K562 (cell line): ENCODE data around the gene NOX5. TPM values are rescaled to one million over a fixed set of nuclear protein-coding genes. Genes with fewer than 3 reads are reported as not detected.
A peak's percentile ranks its signal among the peaks of the same experiment; 100 is the strongest.

Source experiments
- ATAC-seq: fragments of 200-7000 bp; cut with Tn5 transposase; 3 replicates; pipeline ENCODE4 v1.9.1; 2020; ENCODE audit warnings: moderate library complexity
- BruUV-seq: library from RNA; stranded (reverse); fragments of 400-500 nt; replicated peaks from 2 replicates; lab custom pipeline; 2021; lab: Mats Ljungman, UMichigan
- CTCF ChIA-PET: fragments of 300-600 bp; formaldehyde crosslinking; extraction: SDS; loops from one replicate; lab custom pipeline; 2021; ENCODE audit warnings: low intra/inter-chr PET ratio; lab: Yijun Ruan, JAX
- POLR2A ChIA-PET: fragments of 300-600, 350-650 bp; sonication (Branson Sonifier 250); formaldehyde crosslinking; extraction: SDS; loops from one replicate; lab custom pipeline; 2021; ENCODE audit warnings: antibody characterized with exemption, inconsistent platforms; lab: Yijun Ruan, JAX
- DNase-seq, 4 experiments: peaks; one replicate each; pipeline versions ENCODE4 v3.0.0 to v3.0.0-alpha.2; 2011 to 2018; ENCODE audit warnings: low spot score in 3 of 4, mixed read lengths in 3 of 4; ENCODE audit errors: extremely low read depth in 1 of 4
- FAIRE-seq: peaks from 2 replicates; lab custom pipeline; 2011; peaks lifted over from hg19 to GRCh38; lab: Jason Lieb, UNC
- H2AFZ ChIP-seq: 2 replicates; pipeline ENCODE4 v1.6.0; 2011; ENCODE audit warnings: low read depth, low read length, control low read depth, inconsistent platforms
- H3K27ac ChIP-seq: fragments of 200-600 bp; 3 replicates; pipeline ENCODE4 v1.8.0; 2011; ENCODE audit warnings: low read depth, mild to moderate bottlenecking, control low read depth, inconsistent platforms, low read length, moderate library complexity, mixed read lengths; ENCODE audit errors: extremely low read depth
- H3K27me3 ChIP-seq, 2 experiments: fragments of 300-600 bp in 1 of 2; 2 replicates in 1 of 2; 3 replicates in 1 of 2; pipeline versions ENCODE4 v1.6.0 to v1.8.0; 2011; ENCODE audit warnings: inconsistent platforms in 2 of 2, low read length in 2 of 2, mild to moderate bottlenecking in 1 of 2, mixed read lengths in 1 of 2, moderate library complexity in 1 of 2; ENCODE audit not compliant: control insufficient read depth in 2 of 2, insufficient read depth in 2 of 2
- H3K36me3 ChIP-seq: fragments of 300-600 bp; 3 replicates; pipeline ENCODE4 v1.8.0; 2011; ENCODE audit warnings: mild to moderate bottlenecking, low read length, inconsistent platforms; ENCODE audit not compliant: control insufficient read depth, insufficient read depth
- H3K4me1 ChIP-seq, 2 experiments: fragments of 200-600 bp in 1 of 2; replicated peaks in 1 of 2; 2 replicates in 1 of 2; 3 replicates in 1 of 2; pipeline versions ENCODE4 v1.5.1 to v1.8.0; 2011; ENCODE audit warnings: inconsistent platforms in 2 of 2, low read length in 2 of 2, mild to moderate bottlenecking in 1 of 2, mixed read lengths in 1 of 2, moderate library complexity in 1 of 2; ENCODE audit not compliant: control insufficient read depth in 2 of 2, insufficient read depth in 2 of 2
- H3K4me2 ChIP-seq: 2 replicates; pipeline ENCODE4 v1.6.1; 2011; ENCODE audit warnings: low read length, control low read depth, inconsistent platforms, mixed read lengths; ENCODE audit not compliant: insufficient read depth
- H3K4me3 ChIP-seq: fragments of 200-600 bp; sonication (generic), shearing (Covaris generic); 2 replicates; pipeline ENCODE4 v1.5.1; 2016; ENCODE audit warnings: control low read depth, inconsistent platforms
- H3K79me2 ChIP-seq: fragments of 200-600 bp; 3 replicates; pipeline ENCODE4 v1.8.0; 2011; ENCODE audit warnings: low read length, inconsistent platforms; ENCODE audit not compliant: control insufficient read depth, insufficient read depth
- H3K9ac ChIP-seq, 2 experiments: 2 replicates each; pipeline versions ENCODE4 v1.6.0 to v1.6.1; 2011; ENCODE audit warnings: low read depth in 2 of 2, low read length in 2 of 2, control low read depth in 1 of 2, inconsistent platforms in 1 of 2, mild to moderate bottlenecking in 1 of 2, mixed read lengths in 1 of 2; ENCODE audit not compliant: insufficient read depth in 1 of 2
- H3K9me1 ChIP-seq: one replicate; pipeline ENCODE4 v1.6.0; 2011; ENCODE audit warnings: inconsistent platforms, mild to moderate bottlenecking, low read length, moderate library complexity; ENCODE audit not compliant: control insufficient read depth, insufficient read depth
- H3K9me3 ChIP-seq: replicated peaks from 2 replicates; pipeline ENCODE4 v1.5.1; 2011; ENCODE audit warnings: low read depth, low read length, inconsistent platforms; ENCODE audit not compliant: control insufficient read depth, insufficient read depth
- H4K20me1 ChIP-seq: replicated peaks from 2 replicates; pipeline ENCODE4 v1.6.1; 2011; ENCODE audit warnings: low read length, inconsistent platforms, mixed read lengths; ENCODE audit not compliant: control insufficient read depth, insufficient read depth
- ARID4B ChIP-seq: sonication (generic); formaldehyde crosslinking; IDR thresholded peaks from 2 replicates; pipeline ENCODE4 v1.8.0; 2022; ENCODE audit warnings: mild to moderate bottlenecking, missing genetic modification reagents
- ATF4 ChIP-seq: fragments of 450-650 bp; formaldehyde crosslinking; IDR thresholded peaks from 2 replicates; pipeline ENCODE4 v1.4.0; 2022; ENCODE audit warnings: mild to moderate bottlenecking, moderate library complexity
- BCLAF1 ChIP-seq, 2 experiments: fragments of 450-650 bp in 1 of 2; IDR thresholded peaks; 2 replicates each; pipeline ENCODE4 v1.6.1; 2011 to 2017; ENCODE audit warnings: low read depth in 2 of 2, antibody characterized with exemption in 1 of 2, borderline replicate concordance in 1 of 2, low read length in 1 of 2, mild to moderate bottlenecking in 1 of 2, mixed read lengths in 1 of 2; ENCODE audit not compliant: control insufficient read depth in 1 of 2
- CBX1 ChIP-seq: sonication (generic); IDR thresholded peaks from 2 replicates; pipeline ENCODE4 v1.6.1; 2016; ENCODE audit warnings: antibody characterized with exemption, low read depth, mild to moderate bottlenecking
- CC2D1A ChIP-seq: fragments of 450-650 bp; IDR thresholded peaks from 2 replicates; pipeline ENCODE4 v1.6.1; 2017; ENCODE audit warnings: mild to moderate bottlenecking
- HDAC3 ChIP-seq: fragments of 450-650 bp; IDR thresholded peaks from 2 replicates; pipeline ENCODE4 v1.6.1; 2018; ENCODE audit warnings: borderline replicate concordance, mild to moderate bottlenecking, moderate library complexity; ENCODE audit not compliant: partially characterized antibody
- MTA1 ChIP-seq: fragments of 450-650 bp; IDR thresholded peaks from 2 replicates; pipeline ENCODE4 v1.6.1; 2017; ENCODE audit warnings: borderline replicate concordance
- NR2C1 ChIP-seq, 2 experiments: fragments of 450-650 bp; IDR thresholded peaks; 2 replicates each; pipeline ENCODE4 v1.6.1; 2017; ENCODE audit warnings: mild to moderate bottlenecking in 2 of 2, antibody characterized with exemption in 1 of 2, inconsistent platforms in 1 of 2, missing compliant biosample characterization in 1 of 2, missing genetic modification characterization in 1 of 2
- RB1 ChIP-seq: fragments of 450-650 bp; IDR thresholded peaks from 2 replicates; pipeline ENCODE4 v1.6.1; 2017; ENCODE audit warnings: low read depth, mild to moderate bottlenecking
- RBM22 ChIP-seq: fragments of 200-400 bp; formaldehyde crosslinking; IDR thresholded peaks from 2 replicates; pipeline ENCODE4 v1.6.1; 2018; ENCODE audit warnings: low read length, low read depth; ENCODE audit not compliant: poor library complexity, severe bottlenecking
- ZNF449 ChIP-seq: fragments of 250-450 bp; sonication (Bioruptor Pico); IDR thresholded peaks from 2 replicates; pipeline ENCODE4 v1.8.0; 2022; ENCODE audit warnings: moderate library complexity, mild to moderate bottlenecking, inconsistent platforms
- WGBS: fragments of 100-300 bp; shearing (Covaris generic); methylation state at CpG from one replicate; pipeline ENCODE4 v1.1.6; 2016; ENCODE audit warnings: low coverage, mixed read lengths; ENCODE audit not compliant: insufficient coverage; ENCODE audit errors: missing lambda C conversion rate; 5-methylcytosine and 5-hydroxymethylcytosine counted together
- in situ Hi-C: fragments of 300-500 bp; cut with MboI; formaldehyde crosslinking; loops from 4 replicates; pipeline ENCODE4 v1.15.0; 2018; ENCODE audit warnings: inconsistent platforms, mixed read lengths
- intact Hi-C: fragments of 100-400 bp; cut with micrococcal nuclease; formaldehyde crosslinking; loops from 2 replicates; pipeline ENCODE4 v1.14.2; 2022
- polyA plus RNA-seq, 8 experiments: library from polyadenylated mRNA; depleted of rRNA in 4 of 8; stranded (reverse) in 5 of 8; unstranded in 3 of 8; fragments of >200 nt; fragmentation: Nextera tagmentation in 2 of 8; fragmentation: Illumina TruSeq in 1 of 8; extraction: Ambion mirVana in 2 of 8; extraction: Trizol in 1 of 8; gene quantifications; 2 replicates each; pipeline versions ENCODE4 v1.2.1 to v1.2.3, GENCODE V29; 2011 to 2014; ENCODE audit warnings: inconsistent platforms in 1 of 8, missing spikeins in 1 of 8
- total RNA-seq, 7 experiments: library from RNA; depleted of rRNA in 6 of 7; stranded (reverse); fragments of >200 nt in 6 of 7; fragmentation: Illumina TruSeq in 2 of 7; extraction: Trizol in 2 of 7; gene quantifications; 2 replicates each; pipeline versions ENCODE4 v1.2.1 to v1.2.3, GENCODE V29; 2011 to 2021; ENCODE audit warnings: low replicate concordance in 1 of 7

The NOX5 gene
- total and polyA plus RNA-seq, 9 of the 15 experiments (the other 6 are each of a cell fraction or from before 2014, with no cell fraction given), result 0.01 TPM; not detected in 8

GRCh38 chr15:69032031-69032430, 17.5 kb downstream of the NOX5 start:
- no peak for ATAC-seq
- Histone ChIP-seq H3K4me3 (no peak overlapping the region), H3K27ac (no peak overlapping the region), H3K9me1 (no peaks in the 10 kb centered on the region), H2AFZ (peak overlapping the region; percentile 79; the same call in 1 of the 2 replicates), H3K79me2 (no peaks in the 10 kb centered on the region), H3K9me3 (no peaks in the 10 kb centered on the region), H3K9ac (peak overlapping the region in 1 of 2 experiments; percentile 86; a peak in 1 of 4 replicates), H3K27me3 (peaks cover 2 to 41% of the 10 kb centered on the region in 2 experiments; a peak in 2 of 5 replicates), H3K36me3 (no peaks in the 10 kb centered on the region), H3K4me2 (peak overlapping the region; percentile 63), H4K20me1 (0 out of 2 replicates have a peak, but pooled peaks cover 2% of the 10 kb centered on the region), H3K4me1 (peaks cover 0 to 13% of the 10 kb centered on the region in 2 experiments; a peak in 1 of 5 replicates)
- no peak for DNase-seq
- 19% methylated on average over 4 of the region's 5 CpGs for WGBS
- no peak for FAIRE-seq
- CTCF ChIA-PET, result no interaction called here
- POLR2A ChIA-PET, result interaction anchor here (0.7 to 1.4 kb wide), 6 partner anchors 8 to 17 kb away, joined by 3 to 6 read pairs (median 5); partner anchors contain the start of gene NOX5
- no TSS peak for BruUV-seq
- intact Hi-C loops (loop anchor here (5.0 kb wide), 1 partner anchor 105 kb away; no protein-coding TSS in a partner anchor), in situ Hi-C loops (no loop called here)
- TF ChIP-seq BCLAF1 (IDR thresholded peaks at IDR 0.05; ENCODE audit: borderline replicate concordance in 1 of 2, control insufficient read depth in 1 of 2, low read depth in 2 of 2, low read length in 1 of 2), result no peak
- no peak for TF ChIP-seq ATF4 (CRISPR knock-in tag)
- TF ChIP-seq HDAC3, result no peak
- no peak for TF ChIP-seq RB1
- no peak for TF ChIP-seq ARID4B (CRISPR knock-in tag)
- TF ChIP-seq NR2C1 (IDR thresholded peaks at IDR 0.05), result no peak
- TF ChIP-seq NR2C1 (tag; IDR thresholded peaks at IDR 0.05), result no peak
- no peak for TF ChIP-seq CC2D1A
- TF ChIP-seq MTA1, result no peak
- no peak for TF ChIP-seq CBX1
- no peak for TF ChIP-seq RBM22
- no peak for TF ChIP-seq ZNF449 (CRISPR knock-in tag)
